HEK293 (cell line): ENCODE data around the gene DUSP19.

ENCODE experiments used
- CTCF ChIA-PET: fragments of 350-600 bp; formaldehyde crosslinking; extraction: SDS; loops from one replicate; lab custom pipeline; 2021; ENCODE audit warnings: antibody characterized with exemption; lab: Yijun Ruan, JAX
- POLR2A ChIA-PET: fragments of 300-600 bp; formaldehyde crosslinking; extraction: SDS; loops from one replicate; lab custom pipeline; 2020; ENCODE audit warnings: antibody characterized with exemption, inconsistent platforms; lab: Yijun Ruan, JAX
- H3K27ac ChIP-seq: fragments of 200-500 bp; sonication (Bioruptor generic); 2 replicates; pipeline ENCODE4 v1.5.1; 2014; ENCODE audit warnings: low read depth, low read length, control low read depth, inconsistent platforms; ENCODE audit errors: extremely low read depth
- H3K36me3 ChIP-seq, 2 experiments: fragments of 200-500 bp in 1 of 2; sonication (Bioruptor generic) in 1 of 2; 1 replicate in 1 of 2; 2 replicates in 1 of 2; pipeline ENCODE4 v1.5.1; 2014 to 2017; ENCODE audit warnings: inconsistent platforms in 2 of 2, low read length in 2 of 2; ENCODE audit not compliant: control insufficient read depth in 2 of 2, insufficient read depth in 1 of 2
- H3K4me1 ChIP-seq: fragments of 200-500 bp; sonication (Bioruptor generic); 2 replicates; pipeline ENCODE4 v1.5.1; 2014; ENCODE audit warnings: mild to moderate bottlenecking, low read length, inconsistent platforms; ENCODE audit not compliant: control insufficient read depth, insufficient read depth
- H3K4me3 ChIP-seq: 2 replicates; pipeline ENCODE4 v1.5.1; 2011; ENCODE audit warnings: low read depth, mild to moderate bottlenecking, control low read depth, low read length, moderate library complexity
- H3K9me3 ChIP-seq: fragments of 200-500 bp; sonication (Bioruptor generic); 2 replicates; pipeline ENCODE4 v1.5.1; 2014; ENCODE audit warnings: low read depth, low read length, inconsistent platforms; ENCODE audit not compliant: control insufficient read depth, insufficient read depth
- BCL11A ChIP-seq: fragments of 450-650 bp; formaldehyde crosslinking; IDR thresholded peaks from 2 replicates; pipeline ENCODE4 v1.5.1; 2016; ENCODE audit warnings: low read depth, missing biosample characterization, missing genetic modification characterization
- BCL11B ChIP-seq: fragments of 450-650 bp; formaldehyde crosslinking; IDR thresholded peaks from 2 replicates; pipeline ENCODE4 v1.5.1; 2016; ENCODE audit warnings: low read depth, missing biosample characterization, missing genetic modification characterization
- GLIS2 ChIP-seq: fragments of 450-650 bp; formaldehyde crosslinking; IDR thresholded peaks from 2 replicates; pipeline ENCODE4 v1.5.1; 2016; ENCODE audit warnings: missing biosample characterization, missing genetic modification characterization
- IKZF3 ChIP-seq: fragments of 450-650 bp; IDR thresholded peaks from 2 replicates; pipeline ENCODE4 v1.5.0; 2018; ENCODE audit warnings: missing biosample characterization, mild to moderate bottlenecking, missing genetic modification characterization, moderate library complexity
- KLF1 ChIP-seq: fragments of 450-650 bp; formaldehyde crosslinking; IDR thresholded peaks from 2 replicates; pipeline ENCODE4 v1.5.1; 2016; ENCODE audit warnings: missing biosample characterization, missing genetic modification characterization
- KLF7 ChIP-seq: fragments of 450-650 bp; formaldehyde crosslinking; IDR thresholded peaks from 2 replicates; pipeline ENCODE4 v1.5.1; 2016; ENCODE audit warnings: missing biosample characterization, missing genetic modification characterization, borderline replicate concordance
- KLF9 ChIP-seq: fragments of 450-650 bp; formaldehyde crosslinking; IDR thresholded peaks from 2 replicates; pipeline ENCODE4 v1.5.1; 2016; ENCODE audit warnings: missing biosample characterization, missing genetic modification characterization, low read depth
- MZF1 ChIP-seq: fragments of 450-650 bp; formaldehyde crosslinking; IDR thresholded peaks from 2 replicates; pipeline ENCODE4 v1.5.1; 2017; ENCODE audit warnings: missing biosample characterization, missing genetic modification characterization, borderline replicate concordance
- PRDM6 ChIP-seq: fragments of 450-650 bp; formaldehyde crosslinking; IDR thresholded peaks from 2 replicates; pipeline ENCODE4 v1.5.1; 2017; ENCODE audit warnings: missing biosample characterization, missing genetic modification characterization
- SP7 ChIP-seq: fragments of 450-650 bp; formaldehyde crosslinking; IDR thresholded peaks from 2 replicates; pipeline ENCODE4 v1.5.1; 2016; ENCODE audit warnings: missing biosample characterization, missing genetic modification characterization
- ZBTB11 ChIP-seq: fragments of 450-650 bp; formaldehyde crosslinking; conservative IDR thresholded peaks from 2 replicates; pipeline ENCODE4 v1.5.1; 2016; ENCODE audit warnings: low read depth, missing biosample characterization, missing genetic modification characterization
- ZFP3 ChIP-seq: fragments of 450-650 bp; formaldehyde crosslinking; IDR thresholded peaks from 2 replicates; pipeline ENCODE4 v1.5.1; 2016; ENCODE audit warnings: low read depth, missing biosample characterization, missing genetic modification characterization
- ZIC2 ChIP-seq: fragments of 450-650 bp; formaldehyde crosslinking; IDR thresholded peaks from 2 replicates; pipeline ENCODE4 v1.5.1; 2016; ENCODE audit warnings: missing biosample characterization, missing genetic modification characterization
- ZNF184 ChIP-seq: fragments of 450-650 bp; IDR thresholded peaks from 2 replicates; pipeline ENCODE4 v1.5.1; 2018; ENCODE audit warnings: missing biosample characterization, mild to moderate bottlenecking, missing genetic modification characterization
- ZNF248 ChIP-seq: fragments of 450-650 bp; formaldehyde crosslinking; IDR thresholded peaks from 2 replicates; pipeline ENCODE4 v1.5.1; 2017; ENCODE audit warnings: missing biosample characterization, missing genetic modification characterization
- ZNF280C ChIP-seq: fragments of 450-650 bp; formaldehyde crosslinking; IDR thresholded peaks from 2 replicates; pipeline ENCODE4 v1.5.1; 2016; ENCODE audit warnings: missing biosample characterization, missing genetic modification characterization
- ZNF416 ChIP-seq: fragments of 450-650 bp; formaldehyde crosslinking; IDR thresholded peaks from 2 replicates; pipeline ENCODE4 v1.5.1; 2016; ENCODE audit warnings: missing biosample characterization, missing genetic modification characterization
- ZNF48 ChIP-seq: fragments of 450-650 bp; formaldehyde crosslinking; IDR thresholded peaks from 2 replicates; pipeline ENCODE4 v1.5.1; 2016; ENCODE audit warnings: missing biosample characterization, missing genetic modification characterization
- ZNF585B ChIP-seq: fragments of 450-650 bp; formaldehyde crosslinking; IDR thresholded peaks from 2 replicates; pipeline ENCODE4 v1.5.1; 2016; ENCODE audit warnings: missing biosample characterization, missing genetic modification characterization
- ZNF600 ChIP-seq: fragments of 450-650 bp; formaldehyde crosslinking; IDR thresholded peaks from 2 replicates; pipeline ENCODE4 v1.5.1; 2016; ENCODE audit warnings: missing biosample characterization, missing genetic modification characterization
- ZNF610 ChIP-seq: fragments of 450-650 bp; formaldehyde crosslinking; IDR thresholded peaks from 2 replicates; pipeline ENCODE4 v1.5.1; 2016; ENCODE audit warnings: missing biosample characterization, missing genetic modification characterization, borderline replicate concordance
- ZNF639 ChIP-seq: fragments of 450-650 bp; formaldehyde crosslinking; IDR thresholded peaks from 2 replicates; pipeline ENCODE4 v1.5.1; 2016; ENCODE audit warnings: missing biosample characterization, missing genetic modification characterization
- ZNF692 ChIP-seq: fragments of 450-650 bp; formaldehyde crosslinking; IDR thresholded peaks from 2 replicates; pipeline ENCODE4 v1.5.1; 2016; ENCODE audit warnings: missing biosample characterization, missing genetic modification characterization
- ZNF701 ChIP-seq: fragments of 450-650 bp; formaldehyde crosslinking; IDR thresholded peaks from 2 replicates; pipeline ENCODE4 v1.5.1; 2016; ENCODE audit warnings: missing biosample characterization, missing genetic modification characterization
- ZNF747 ChIP-seq: fragments of 450-650 bp; formaldehyde crosslinking; IDR thresholded peaks from 2 replicates; pipeline ENCODE4 v1.5.1; 2016; ENCODE audit warnings: missing biosample characterization, missing genetic modification characterization

DUSP19 gene

GRCh38 chr2:183038341-183039300, 39.9 kb upstream of the DUSP19 start, which contains the start of gene NCKAP1:
Gene NCKAP1, minus strand, starts transcription at chr2:183038457. Its CDS starts 358 bp downstream, at chr2:183038099.
- POLR2A ChIA-PET = no interaction called here
- CTCF ChIA-PET = interaction anchor here (0.8 to 1.5 kb wide), 4 partner anchors 9 to 30 kb away, joined by 3 to 5 read pairs (median 4); no protein-coding TSS in a partner anchor
- peak within 1 kb of the TSS; percentile 95 for H3K27ac ChIP-seq
- H3K9me3 ChIP-seq = no peaks in the 10 kb centered on the region
- 0 out of 2 replicates have a peak, but pooled peaks cover 3% of the 10 kb centered on the region for H3K4me1 ChIP-seq
- H3K36me3 ChIP-seq = no peaks in the 10 kb centered on the region
- H3K4me3 ChIP-seq = peak within 1 kb of the TSS; percentile 91
- TF ChIP-seq IKZF3 (tag by site-specific recombination) = 0 out of 2 replicates have a peak, but pooled peaks have one; percentile 35
- no peak for TF ChIP-seq KLF1
- no peak for TF ChIP-seq ZNF701 (tag by site-specific recombination)
- no peak for TF ChIP-seq ZNF585B
- no peak for TF ChIP-seq SP7 (tag by site-specific recombination)
- no peak for TF ChIP-seq ZBTB11 (tag by site-specific recombination)
- no peak for TF ChIP-seq ZIC2 (tag by site-specific recombination)
- no peak for TF ChIP-seq PRDM6 (tag by site-specific recombination)
- no peak for TF ChIP-seq BCL11B (tag by site-specific recombination)
- no peak for TF ChIP-seq ZNF416 (tag by site-specific recombination)
- no peak for TF ChIP-seq ZNF280C (tag by site-specific recombination)
- TF ChIP-seq ZNF692 (tag by site-specific recombination) = no peak
- TF ChIP-seq KLF9 (tag by site-specific recombination) = peak; percentile 44; the same call in 1 of the 2 replicates
- TF ChIP-seq GLIS2 (tag by site-specific recombination) = 0 out of 2 replicates have a peak, but pooled peaks have one; percentile 25
- no peak for TF ChIP-seq ZFP3 (tag by site-specific recombination)
- no peak for TF ChIP-seq ZNF747
- no peak for TF ChIP-seq ZNF248 (tag by site-specific recombination)
- TF ChIP-seq ZNF600 (tag by site-specific recombination) = peak; percentile 89
- TF ChIP-seq ZNF610 = no peak
- 0 out of 2 replicates have a peak, but pooled peaks have one; percentile 70 for TF ChIP-seq MZF1 (tag by site-specific recombination)
- TF ChIP-seq ZNF639 (tag by site-specific recombination) = no peak
- TF ChIP-seq KLF7 (tag by site-specific recombination) = no peak
- TF ChIP-seq ZNF184 (tag by site-specific recombination) = no peak
- TF ChIP-seq ZNF48 (tag by site-specific recombination) = no peak
- no peak for TF ChIP-seq BCL11A (tag by site-specific recombination)
